D341Med (cell line): ENCODE measurements around the gene CDH23.

Source experiments
- DNase-seq: peaks from one replicate; pipeline ENCODE4 v3.0.0; 2012; ENCODE audit warnings: low spot score

CDH23 gene

DNA sequence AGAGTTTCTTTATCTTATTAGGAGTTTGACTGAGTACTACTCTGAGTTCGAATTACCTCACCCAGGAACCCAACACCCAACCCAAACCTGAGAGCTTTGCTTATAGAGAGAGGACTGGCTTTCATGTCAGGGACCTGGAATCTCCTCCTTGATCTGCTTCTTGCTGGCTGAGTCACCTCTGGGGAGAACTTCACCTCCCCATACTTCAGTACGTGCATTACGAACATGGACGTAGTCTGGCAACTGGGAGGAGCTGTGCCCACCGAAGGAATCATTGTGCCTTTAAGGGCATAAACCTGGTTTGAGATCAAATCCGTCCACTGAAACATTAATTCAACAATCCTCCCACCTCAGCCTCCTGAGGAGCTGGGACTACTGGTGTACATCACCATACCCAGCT is 466.5 kb downstream of the CDH23 start:
- DNase-seq = no peak

DNA sequence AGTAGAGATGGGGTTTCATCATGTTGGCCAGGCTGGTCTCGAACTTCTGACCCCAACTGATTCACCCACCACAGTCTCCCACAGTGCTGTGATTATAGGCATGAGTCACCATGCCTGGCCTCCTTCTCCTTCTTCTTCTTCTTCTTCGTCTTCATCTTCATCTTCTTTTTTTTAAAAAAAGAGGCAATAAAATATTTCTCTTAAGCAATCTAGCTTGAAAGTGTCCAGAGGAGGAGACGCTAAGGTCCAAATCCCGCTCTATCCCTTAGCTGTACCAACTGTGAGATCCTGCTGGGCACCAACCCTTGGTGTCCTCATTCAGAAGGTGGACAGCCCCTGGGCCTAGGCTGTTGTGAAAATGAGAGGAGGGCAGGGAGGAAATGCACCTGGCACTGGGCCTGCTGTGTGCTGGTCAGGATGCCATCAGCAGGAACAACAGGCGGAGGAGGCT is 468.2 kb downstream of the CDH23 start:
- no peak for DNase-seq
